ENCODE results near the gene MEGF11.

Gene MEGF11

DNA sequence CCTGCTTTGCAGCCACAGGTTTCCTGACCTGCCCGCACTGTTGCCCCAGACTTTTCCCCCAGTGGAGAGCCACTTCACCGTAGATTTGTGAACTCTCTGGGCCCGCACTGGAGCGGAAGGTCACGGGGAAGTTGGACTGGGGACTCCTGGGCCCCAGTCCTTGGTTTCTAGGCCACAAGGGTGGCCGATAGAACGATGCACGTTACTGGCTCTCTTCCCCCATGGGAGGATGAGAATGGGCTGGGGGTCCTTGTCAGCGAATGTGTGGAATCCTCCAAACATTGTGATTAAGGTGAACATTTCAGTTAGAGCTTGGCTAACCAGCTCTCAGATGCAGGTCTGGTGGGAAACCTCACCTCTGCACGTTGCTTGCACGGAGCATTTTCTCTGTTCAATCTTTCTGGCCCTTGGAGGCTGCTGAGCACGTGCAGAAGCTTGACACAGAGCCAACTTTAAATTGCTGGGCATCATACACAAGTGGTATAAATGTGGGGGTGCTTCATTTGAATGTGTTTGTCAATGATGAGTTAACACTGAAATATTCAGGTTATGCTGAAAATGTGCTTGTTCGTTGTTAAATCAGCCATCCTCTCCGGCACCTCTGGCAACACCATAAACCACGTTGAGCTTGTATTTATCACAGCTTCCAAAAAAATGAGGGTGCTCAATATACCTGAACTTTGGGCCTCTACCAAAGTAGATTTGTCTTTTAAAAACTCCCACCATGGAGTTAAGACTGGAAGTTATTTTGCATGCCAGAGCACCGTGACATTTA lies 40.8 kb upstream of the MEGF11 start:
- ChIA-PET CTCF (interaction anchor here (0.9 to 1.0 kb wide), 2 partner anchors 204 to 432 kb away, joined by 3 read pairs; no protein-coding TSS in a partner anchor), POLR2A (interaction anchor here (0.7 to 2.4 kb wide), 10 partner anchors 10 to 425 kb away, joined by 3 to 8 read pairs (median 4); partner anchors contain the start of genes RAB11A, RPL4 and ZWILCH)
- TF ChIP-seq L3MBTL2 (conservative IDR thresholded peaks at IDR 0.05) (peak; percentile 86), HDGF (IDR thresholded peaks at IDR 0.05; ENCODE audit: borderline replicate concordance) (no peak), FOXA1 (IDR thresholded peaks at IDR 0.05) (no peak), NFRKB (IDR thresholded peaks at IDR 0.05) (no peak), PKNOX1 (IDR thresholded peaks at IDR 0.05) (no peak)

GRCh38 chr15:66293419-66294156 lies 40.0 kb upstream of the MEGF11 start, which contains the start of gene DIS3L:
DIS3L (plus strand) TSS chr15:66293568; CDS start chr15:66293597, 29 bp downstream.
- TF ChIP-seq ARNT (IDR thresholded peaks at IDR 0.05), result 0 out of 2 replicates have a peak, but pooled peaks have one; percentile 27
- TF ChIP-seq ZNF384 (IDR thresholded peaks at IDR 0.05), result no peak
- CTCF ChIA-PET, result no interaction called here
- peak; percentile 71 for DNase-seq (ENCODE audit: extremely low spot score)
- POLR2A ChIA-PET, result interaction anchor here (0.7 to 2.4 kb wide), 12 partner anchors 9 to 683 kb away, joined by 3 to 8 read pairs (median 4); partner anchors contain the start of genes INTS14, RAB11A, RPL4 and ZWILCH

More for the DNA sequence above, 40.8 kb upstream of the MEGF11 start:
- DNase-seq (ENCODE audit: extremely low spot score), result peak; percentile 30

DNA sequence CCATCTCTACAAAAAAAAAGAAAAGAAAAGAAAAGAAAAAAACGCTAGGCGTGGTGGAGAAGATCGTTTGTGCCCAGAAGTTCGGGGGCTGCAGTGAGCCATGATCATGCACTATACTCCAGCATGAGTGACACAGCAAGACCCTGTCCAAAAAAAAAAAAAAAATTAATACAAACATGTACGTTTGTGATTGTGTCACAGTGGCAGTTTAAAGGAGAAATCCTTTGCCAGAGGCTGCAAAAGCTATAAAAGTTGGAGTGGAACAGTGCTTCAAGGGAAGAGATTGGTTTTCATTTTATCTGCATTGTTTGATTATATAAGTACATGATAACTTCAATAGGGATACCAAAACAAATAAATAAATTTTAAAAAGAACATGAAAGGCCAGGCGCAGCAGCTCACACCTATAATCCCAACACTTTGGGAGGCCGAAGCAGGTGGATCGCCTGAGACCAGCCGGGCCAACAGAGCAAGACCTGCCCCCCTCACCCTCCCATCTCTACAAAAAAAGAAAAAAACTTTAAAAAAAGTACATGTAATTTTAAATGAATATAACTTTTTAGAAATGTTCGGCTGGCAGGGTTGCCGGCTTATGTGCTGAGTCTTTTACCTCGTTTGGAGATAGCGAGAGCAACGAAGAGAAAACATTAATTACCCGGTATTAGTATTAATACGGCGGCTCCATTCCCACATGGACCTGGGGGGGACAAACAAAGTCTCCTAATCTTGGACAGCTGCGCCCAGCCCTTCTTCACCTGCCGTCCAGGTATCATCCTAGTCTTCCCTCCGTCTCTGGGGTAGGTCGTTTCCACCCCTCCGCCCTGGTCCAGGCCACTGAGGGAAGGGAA lies 39.2 kb upstream of the MEGF11 start:
- no peak for DNase-seq (ENCODE audit: extremely low spot score)
- peak; percentile 70 for TF ChIP-seq ZNF384 (IDR thresholded peaks at IDR 0.05)
- peak; percentile 64 for TF ChIP-seq PKNOX1 (IDR thresholded peaks at IDR 0.05)
- no peak for TF ChIP-seq CTBP1 (IDR thresholded peaks at IDR 0.05; ENCODE audit: borderline replicate concordance)
- no peak for TF ChIP-seq BHLHE40 (IDR thresholded peaks at IDR 0.05; ENCODE audit: borderline replicate concordance)
- TF ChIP-seq SP1 (IDR thresholded peaks at IDR 0.05), result no peak
- CTCF ChIA-PET, result interaction anchor here (1.1 kb wide), 1 partner anchor 206 kb away, joined by 3 read pairs; no protein-coding TSS in a partner anchor
- POLR2A ChIA-PET, result interaction anchor here (0.6 to 2.0 kb wide), 7 partner anchors 10 to 682 kb away, joined by 3 to 5 read pairs (median 3); partner anchors contain the start of gene INTS14

- CTCF ChIA-PET, result interaction anchor here (1.1 kb wide), 1 partner anchor 207 kb away, joined by 3 read pairs; no protein-coding TSS in a partner anchor
Measured at GRCh38 chr15:66291816-66292570, 38.4 kb upstream of the MEGF11 start.

DNA sequence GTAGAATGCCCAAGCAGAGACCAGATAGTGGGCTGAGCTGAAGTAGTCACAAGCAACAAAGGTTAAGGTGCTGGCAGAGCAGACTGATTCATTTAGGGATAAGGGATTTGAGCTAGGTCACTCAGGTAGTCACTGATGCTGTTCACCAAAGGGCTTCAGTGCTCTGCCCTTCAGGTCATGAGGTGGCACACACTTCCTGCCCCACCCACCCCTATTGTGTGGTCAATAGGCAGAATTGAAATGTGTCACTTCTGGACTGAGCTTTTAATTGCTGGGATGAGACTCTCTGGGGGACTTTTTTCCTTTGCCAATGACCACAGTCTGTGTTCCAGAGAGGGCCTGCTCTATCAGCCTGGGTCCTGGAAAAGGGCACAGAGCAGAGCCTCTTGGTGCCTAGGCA lies 37.0 kb upstream of the MEGF11 start:
- POLR2A ChIA-PET, result no interaction called here
- no peak for TF ChIP-seq SUZ12 (IDR thresholded peaks at IDR 0.05)
- TF ChIP-seq LEF1 (IDR thresholded peaks at IDR 0.05; ENCODE audit: borderline replicate concordance), result no peak
- TF ChIP-seq FOXM1 (IDR thresholded peaks at IDR 0.05; ENCODE audit: borderline replicate concordance), result no peak
- CTCF ChIA-PET, result no interaction called here
- DNase-seq (ENCODE audit: extremely low spot score), result no peak

More at GRCh38 chr15:66291816-66292570, 38.4 kb upstream of the MEGF11 start:
- POLR2A ChIA-PET, result interaction anchor here (0.7 to 1.0 kb wide), 3 partner anchors 10 to 159 kb away, joined by 3 read pairs; no protein-coding TSS in a partner anchor
- DNase-seq (ENCODE audit: extremely low spot score), result no peak
- no peak for TF ChIP-seq TARDBP (IDR thresholded peaks at IDR 0.05)
- no peak for TF ChIP-seq FOXM1 (IDR thresholded peaks at IDR 0.05; ENCODE audit: borderline replicate concordance)
- TF ChIP-seq LEF1 (IDR thresholded peaks at IDR 0.05; ENCODE audit: borderline replicate concordance), result no peak
- TF ChIP-seq SP1 (IDR thresholded peaks at IDR 0.05), result no peak
- TF ChIP-seq SUZ12 (IDR thresholded peaks at IDR 0.05), result no peak
- TF ChIP-seq ARNT (IDR thresholded peaks at IDR 0.05), result no peak
- no peak for TF ChIP-seq FOXK2 (IDR thresholded peaks at IDR 0.05)
- TF ChIP-seq CTBP1 (IDR thresholded peaks at IDR 0.05; ENCODE audit: borderline replicate concordance), result no peak
- TF ChIP-seq ZNF384 (IDR thresholded peaks at IDR 0.05), result no peak
- no peak for TF ChIP-seq PKNOX1 (IDR thresholded peaks at IDR 0.05)
- TF ChIP-seq ELF4 (IDR thresholded peaks at IDR 0.05), result no peak
- TF ChIP-seq FOXA1 (IDR thresholded peaks at IDR 0.05), result no peak
